ENCODE data around the gene LMNTD2.

LMNTD2 gene

DNA sequence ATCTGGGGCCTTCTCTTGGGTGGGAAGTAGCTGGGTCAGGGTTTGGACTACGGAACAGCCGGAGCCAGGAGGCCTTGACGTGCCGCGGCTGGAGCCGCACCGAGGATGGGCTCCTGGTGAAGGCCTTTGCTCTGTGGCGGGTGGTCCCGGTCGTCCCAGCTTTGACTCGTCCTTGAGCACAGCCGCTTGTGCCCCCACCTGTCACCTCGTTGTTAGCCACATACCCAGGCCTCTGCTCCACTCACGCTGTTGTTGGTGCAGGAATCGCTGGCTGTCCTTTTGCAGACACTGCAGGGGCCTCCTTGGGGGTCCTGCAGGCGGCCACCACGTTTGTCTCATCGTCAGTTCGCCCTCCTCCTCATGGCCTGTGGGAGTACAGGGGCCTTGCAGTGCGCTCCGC is 32.8 kb upstream of the LMNTD2 start:
- no peaks in the 10 kb centered on the region for H3K27me3 Mint-ChIP-seq
- H3K4me3 Mint-ChIP-seq = no peak overlapping the region
- H3K36me3 Mint-ChIP-seq = peaks cover 5% of the 10 kb centered on the region
- no peaks in the 10 kb centered on the region for H3K9me3 Mint-ChIP-seq (ENCODE audit: low read depth)
- peaks cover 16% of the 10 kb centered on the region for H3K4me1 Mint-ChIP-seq (ENCODE audit: low read depth)
- H3K27ac Mint-ChIP-seq = no peak overlapping the region

DNA sequence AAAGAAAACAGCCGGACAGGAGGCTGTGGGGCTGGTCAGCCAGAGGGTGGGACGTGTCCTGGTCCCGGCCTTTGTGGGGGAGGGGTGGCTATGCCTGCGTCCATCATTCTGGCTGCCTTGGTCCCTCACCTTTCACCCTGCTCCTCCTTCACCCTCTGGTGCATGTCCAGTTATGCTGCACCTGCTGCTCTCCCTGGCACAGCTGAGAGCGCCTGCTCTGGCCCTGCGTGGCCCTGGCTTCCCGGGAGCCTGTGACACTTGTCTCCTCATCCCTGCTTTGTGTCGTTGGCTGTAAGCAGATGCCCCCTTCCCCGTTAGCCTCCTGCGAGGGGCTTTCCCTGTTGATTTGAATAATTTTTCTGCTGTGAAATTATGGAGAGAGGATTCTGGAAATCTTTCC is 32.4 kb upstream of the LMNTD2 start:
- Mint-ChIP-seq H3K9me3 (ENCODE audit: low read depth) (no peaks in the 10 kb centered on the region), H3K4me1 (ENCODE audit: low read depth) (peaks cover 21% of the 10 kb centered on the region), H3K4me3 (no peak overlapping the region), H3K27ac (no peak overlapping the region), H3K27me3 (no peaks in the 10 kb centered on the region), H3K36me3 (peaks cover 5% of the 10 kb centered on the region)

GRCh38 chr11:592501-592900 is 32.0 kb upstream of the LMNTD2 start:
- Mint-ChIP-seq H3K36me3 (peaks cover 5% of the 10 kb centered on the region), H3K27ac (no peak overlapping the region), H3K4me3 (no peak overlapping the region), H3K27me3 (no peaks in the 10 kb centered on the region), H3K4me1 (ENCODE audit: low read depth) (peaks cover 25% of the 10 kb centered on the region), H3K9me3 (ENCODE audit: low read depth) (no peaks in the 10 kb centered on the region)

GRCh38 chr11:590997-591396 is 30.5 kb upstream of the LMNTD2 start:
- H3K36me3 Mint-ChIP-seq = peaks cover 5% of the 10 kb centered on the region
- no peaks in the 10 kb centered on the region for H3K27me3 Mint-ChIP-seq
- H3K27ac Mint-ChIP-seq = no peak overlapping the region

GRCh38 chr11:589798-590197 is 29.3 kb upstream of the LMNTD2 start:
- H3K4me1 Mint-ChIP-seq (ENCODE audit: low read depth) = peaks cover 28% of the 10 kb centered on the region
- no peaks in the 10 kb centered on the region for H3K27me3 Mint-ChIP-seq
- H3K36me3 Mint-ChIP-seq = peaks cover 5% of the 10 kb centered on the region
- peak overlapping the region; percentile 34 for H3K27ac Mint-ChIP-seq
- H3K4me3 Mint-ChIP-seq = peak overlapping the region; percentile 23
- H3K9me3 Mint-ChIP-seq (ENCODE audit: low read depth) = no peaks in the 10 kb centered on the region

More at GRCh38 chr11:590997-591396, 30.5 kb upstream of the LMNTD2 start:
- Mint-ChIP-seq H3K4me1 (ENCODE audit: low read depth) (peaks cover 29% of the 10 kb centered on the region), H3K9me3 (ENCODE audit: low read depth) (no peaks in the 10 kb centered on the region), H3K4me3 (no peak overlapping the region)

DNA sequence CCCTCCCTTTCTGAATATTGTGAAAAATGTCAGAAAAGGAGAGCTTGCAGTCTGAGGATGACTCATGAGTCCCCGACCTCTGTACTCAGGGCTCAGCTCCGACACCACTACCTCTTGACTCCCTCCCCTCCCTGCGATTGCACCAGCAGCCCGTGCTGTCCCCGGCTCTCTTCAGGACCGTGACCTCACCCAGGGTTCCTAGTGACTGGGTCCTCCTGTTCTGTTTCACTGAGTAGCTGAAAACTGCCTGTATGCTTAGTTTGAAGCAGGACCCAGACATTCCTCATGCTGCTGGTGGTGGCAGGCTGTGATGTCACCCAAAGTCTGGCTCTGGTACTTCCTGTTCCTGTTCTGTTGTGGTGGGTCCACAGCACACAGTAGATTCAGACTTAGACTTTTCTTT is 27.4 kb upstream of the LMNTD2 start:
- H3K27ac Mint-ChIP-seq = peak overlapping the region; percentile 98
- H3K27me3 Mint-ChIP-seq = no peaks in the 10 kb centered on the region
- H3K4me3 Mint-ChIP-seq = peak overlapping the region; percentile 85
- peaks cover 28% of the 10 kb centered on the region for H3K4me1 Mint-ChIP-seq (ENCODE audit: low read depth)
- H3K9me3 Mint-ChIP-seq (ENCODE audit: low read depth) = no peaks in the 10 kb centered on the region
- peaks cover 5% of the 10 kb centered on the region for H3K36me3 Mint-ChIP-seq

DNA sequence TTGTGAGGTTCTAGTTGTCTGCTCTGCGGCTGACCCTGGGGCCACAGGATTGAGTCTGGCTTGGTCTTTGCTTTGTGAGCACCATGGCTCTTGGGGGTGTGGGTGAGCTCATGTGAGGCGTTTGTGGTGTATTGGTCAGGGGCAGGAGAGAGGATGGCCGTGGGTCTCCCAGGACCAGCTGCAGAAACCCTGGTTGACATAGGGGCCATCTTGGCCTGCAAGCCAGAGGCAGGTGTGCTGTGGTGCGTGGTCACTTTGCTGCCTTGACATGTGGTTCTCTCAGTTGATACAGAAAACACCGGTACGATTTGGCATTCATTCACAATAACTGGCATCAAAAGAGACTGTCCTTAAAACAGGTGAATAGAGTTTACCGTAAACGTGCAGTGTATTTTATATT is 27.0 kb upstream of the LMNTD2 start:
- Mint-ChIP-seq H3K4me1 (ENCODE audit: low read depth) (peaks cover 28% of the 10 kb centered on the region), H3K36me3 (peaks cover 5% of the 10 kb centered on the region), H3K27me3 (no peaks in the 10 kb centered on the region), H3K9me3 (ENCODE audit: low read depth) (no peaks in the 10 kb centered on the region), H3K27ac (peak overlapping the region; percentile 98), H3K4me3 (peak overlapping the region; percentile 85)

GRCh38 chr11:586376-587316 is 26.1 kb upstream of the LMNTD2 start:
- Mint-ChIP-seq H3K9me3 (ENCODE audit: low read depth) (no peaks in the 10 kb centered on the region), H3K27me3 (no peaks in the 10 kb centered on the region), H3K4me1 (ENCODE audit: low read depth) (peaks cover 28% of the 10 kb centered on the region), H3K36me3 (peaks cover 2% of the 10 kb centered on the region), H3K27ac (peak overlapping the region; percentile 70), H3K4me3 (peak overlapping the region; percentile 13)

DNA sequence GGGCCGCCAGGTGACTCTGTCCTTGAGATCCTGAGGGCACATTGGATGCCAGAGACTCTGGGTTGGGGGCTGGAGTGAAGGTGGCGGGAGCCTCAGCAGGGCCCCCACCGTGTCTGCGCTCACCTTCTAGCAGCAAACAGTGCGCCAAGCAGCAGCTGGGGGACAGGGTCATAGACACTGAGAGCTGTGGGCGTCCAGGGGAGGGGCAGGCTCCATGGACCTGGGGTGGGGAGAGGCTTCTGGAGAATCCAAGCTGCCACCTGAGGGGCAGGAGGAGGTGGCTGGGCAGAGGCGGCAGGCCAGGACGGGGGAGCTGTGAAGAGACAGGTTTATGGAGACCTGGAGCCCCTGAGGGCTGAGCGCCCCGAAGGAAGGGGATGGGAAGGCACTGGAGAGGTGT is 23.7 kb upstream of the LMNTD2 start:
- Mint-ChIP-seq H3K27me3 (no peaks in the 10 kb centered on the region), H3K4me1 (ENCODE audit: low read depth) (peaks cover 40% of the 10 kb centered on the region), H3K9me3 (ENCODE audit: low read depth) (no peaks in the 10 kb centered on the region)

DNA sequence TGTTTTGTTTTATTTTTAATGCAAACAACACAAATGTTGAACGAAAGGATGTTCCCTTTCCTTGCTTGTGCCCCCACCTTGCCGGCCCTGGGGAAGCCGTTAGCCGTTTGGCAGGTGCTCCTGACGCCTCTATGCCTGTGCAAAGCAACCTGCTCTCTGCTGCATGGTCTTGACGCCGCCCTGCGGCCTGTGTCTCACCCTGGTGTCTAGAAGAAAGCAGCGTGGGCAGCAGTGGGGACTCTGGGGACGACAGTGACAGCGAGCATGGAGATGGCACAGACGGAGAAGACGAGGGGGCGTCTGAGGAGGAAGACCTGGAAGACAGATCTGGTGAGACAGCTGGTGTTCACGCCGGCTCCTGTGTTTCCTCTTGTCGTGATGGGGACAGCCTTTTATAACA is 21.2 kb upstream of the LMNTD2 start:
- H3K4me3 Mint-ChIP-seq = no peak overlapping the region
- H3K9me3 Mint-ChIP-seq (ENCODE audit: low read depth) = no peaks in the 10 kb centered on the region
- H3K36me3 Mint-ChIP-seq = no peaks in the 10 kb centered on the region
- H3K27ac Mint-ChIP-seq = no peak overlapping the region
- H3K27me3 Mint-ChIP-seq = no peaks in the 10 kb centered on the region
- H3K4me1 Mint-ChIP-seq (ENCODE audit: low read depth) = peaks cover 45% of the 10 kb centered on the region

More for the DNA sequence above, 23.7 kb upstream of the LMNTD2 start:
- Mint-ChIP-seq H3K36me3 (peaks cover 2% of the 10 kb centered on the region), H3K27ac (no peak overlapping the region), H3K4me3 (no peak overlapping the region)

DNA sequence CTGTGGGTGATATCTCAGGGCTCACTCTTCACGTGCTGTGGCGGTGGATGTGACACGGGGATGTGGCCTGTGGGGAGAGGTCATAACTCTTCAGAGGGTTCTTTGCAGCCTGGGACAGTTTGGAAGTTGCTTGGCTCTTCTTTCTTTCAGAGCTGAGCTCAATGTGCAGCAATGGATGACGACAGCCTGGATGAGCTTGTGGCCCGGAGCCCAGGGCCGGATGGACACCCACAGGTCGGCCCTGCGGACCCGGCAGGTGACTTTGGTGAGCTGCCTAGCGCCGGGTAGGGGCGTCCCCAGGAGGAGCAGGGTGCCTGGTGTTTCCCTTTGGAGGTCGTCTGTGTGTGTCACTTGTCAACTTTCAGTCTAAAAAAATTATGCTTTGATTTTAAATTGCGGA is 20.8 kb upstream of the LMNTD2 start:
- no peaks in the 10 kb centered on the region for H3K27me3 Mint-ChIP-seq
- H3K4me3 Mint-ChIP-seq = no peak overlapping the region
- no peaks in the 10 kb centered on the region for H3K36me3 Mint-ChIP-seq
- H3K27ac Mint-ChIP-seq = no peak overlapping the region
- peaks cover 42% of the 10 kb centered on the region for H3K4me1 Mint-ChIP-seq (ENCODE audit: low read depth)
- H3K9me3 Mint-ChIP-seq (ENCODE audit: low read depth) = no peaks in the 10 kb centered on the region

- no peaks in the 10 kb centered on the region for H3K36me3 Mint-ChIP-seq
- H3K4me1 Mint-ChIP-seq (ENCODE audit: low read depth) = peaks cover 40% of the 10 kb centered on the region
- H3K27ac Mint-ChIP-seq = no peak overlapping the region
- no peaks in the 10 kb centered on the region for H3K9me3 Mint-ChIP-seq (ENCODE audit: low read depth)
- peak overlapping the region; percentile 70 for H3K4me3 Mint-ChIP-seq
- H3K27me3 Mint-ChIP-seq = no peaks in the 10 kb centered on the region
Observed at GRCh38 chr11:579830-580601, 19.5 kb upstream of the LMNTD2 start.

GRCh38 chr11:578276-579035 is 17.9 kb upstream of the LMNTD2 start:
- no peaks in the 10 kb centered on the region for H3K36me3 Mint-ChIP-seq
- peak overlapping the region; percentile 28 for H3K27ac Mint-ChIP-seq
- peaks cover 50% of the 10 kb centered on the region for H3K4me1 Mint-ChIP-seq (ENCODE audit: low read depth)
- H3K4me3 Mint-ChIP-seq = peak overlapping the region; percentile 93
- no peaks in the 10 kb centered on the region for H3K27me3 Mint-ChIP-seq
- H3K9me3 Mint-ChIP-seq (ENCODE audit: low read depth) = no peaks in the 10 kb centered on the region

DNA sequence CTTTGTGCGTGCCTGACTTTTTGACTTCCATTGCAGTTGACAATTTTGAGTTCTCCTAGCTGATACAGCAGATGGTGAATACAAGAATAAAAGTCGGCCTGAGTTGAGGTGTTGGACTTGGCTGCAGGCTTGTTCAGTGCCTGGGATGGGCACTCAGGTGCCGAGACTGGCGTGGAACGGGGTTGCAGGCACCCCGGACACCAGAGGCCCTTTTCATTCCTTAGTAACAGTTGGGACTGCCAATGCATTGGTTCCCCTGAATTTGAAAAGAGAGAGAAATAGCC is 17.0 kb upstream of the LMNTD2 start:
- H3K4me1 Mint-ChIP-seq (ENCODE audit: low read depth) = peaks cover 50% of the 10 kb centered on the region
- no peaks in the 10 kb centered on the region for H3K36me3 Mint-ChIP-seq

More for the DNA sequence above, 17.0 kb upstream of the LMNTD2 start:
- no peaks in the 10 kb centered on the region for H3K9me3 Mint-ChIP-seq (ENCODE audit: low read depth)
- H3K27ac Mint-ChIP-seq = peak overlapping the region; percentile 81
- peak overlapping the region; percentile 93 for H3K4me3 Mint-ChIP-seq
- no peaks in the 10 kb centered on the region for H3K27me3 Mint-ChIP-seq
